GM18508 (cell line): ENCODE results near the gene BANP.
"Not testable (repeated sequence)": the region's sequence is repeated elsewhere in the genome, so short reads cannot be mapped to it uniquely, and the experiment has no call there.

ENCODE experiments used
- ATAC-seq: cut with Tn5 transposase; IDR thresholded peaks from one replicate; pipeline ENCODE4 v1.9.1; 2021; ENCODE audit warnings: moderate number of reproducible peaks; ENCODE audit not compliant: insufficient read depth, unreplicated experiment

Gene BANP

GRCh38 chr16:87926246-87927194 is 24.7 kb upstream of the BANP start:
- ATAC-seq, result no peak

GRCh38 chr16:87927195-87927562 is 24.1 kb upstream of the BANP start:
- ATAC-seq, result no peak

GRCh38 chr16:87929986-87930385 is 21.2 kb upstream of the BANP start:
- no peak for ATAC-seq

DNA sequence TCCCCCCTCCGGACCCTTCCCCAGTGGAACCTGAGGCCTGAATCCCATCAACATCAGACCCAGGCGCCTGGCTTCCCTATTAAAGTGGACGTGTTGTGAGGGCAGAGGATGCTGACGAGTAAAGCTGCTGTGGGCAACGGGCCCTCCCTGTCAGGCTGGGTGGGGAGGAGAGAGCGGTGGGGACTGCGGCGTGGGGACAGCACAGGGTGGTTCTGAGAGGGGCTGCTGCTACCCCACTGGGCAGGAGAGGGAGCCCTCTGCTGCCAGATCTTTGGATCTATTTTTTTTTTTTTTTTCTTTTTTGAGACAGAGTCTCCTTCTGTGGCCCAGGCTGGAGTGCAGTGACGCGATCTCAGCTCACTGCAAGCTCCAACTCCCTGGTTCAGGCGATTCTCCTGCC is 20.8 kb upstream of the BANP start:
- no peak for ATAC-seq

GRCh38 chr16:87931504-87931903 is 19.7 kb upstream of the BANP start:
- ATAC-seq, result no peak

GRCh38 chr16:87932475-87933139 is 18.6 kb upstream of the BANP start:
- not testable (repeated sequence) for ATAC-seq

GRCh38 chr16:87933140-87933495 is 18.1 kb upstream of the BANP start:
- ATAC-seq, result no peak

GRCh38 chr16:87934752-87935425 is 16.3 kb upstream of the BANP start:
- ATAC-seq, result not testable (repeated sequence)

DNA sequence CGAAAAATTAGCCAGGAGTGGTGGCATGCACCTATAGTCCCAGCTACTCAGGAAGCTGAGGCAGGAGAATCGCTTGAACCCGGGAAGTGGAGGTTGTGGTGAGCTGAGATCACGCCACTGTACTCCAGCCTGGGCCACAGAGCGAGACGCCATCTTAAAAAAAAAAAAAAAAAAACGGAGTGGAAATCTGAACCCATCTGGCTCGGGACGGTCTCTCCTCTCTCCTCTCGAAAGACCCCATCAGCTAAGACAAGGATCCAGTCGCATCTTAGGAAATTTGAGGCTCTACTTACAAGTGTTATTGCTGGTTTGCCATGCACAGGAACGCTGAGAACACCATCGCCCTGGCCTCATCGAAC is 15.2 kb upstream of the BANP start:
- ATAC-seq, result not testable (repeated sequence)

GRCh38 chr16:87936375-87937230 is 14.6 kb upstream of the BANP start, which contains the start of gene CA5A:
Gene CA5A, minus strand, starts transcription at chr16:87936529. Its CDS starts 79 bp downstream, at chr16:87936450.
- ATAC-seq, result no peak

DNA sequence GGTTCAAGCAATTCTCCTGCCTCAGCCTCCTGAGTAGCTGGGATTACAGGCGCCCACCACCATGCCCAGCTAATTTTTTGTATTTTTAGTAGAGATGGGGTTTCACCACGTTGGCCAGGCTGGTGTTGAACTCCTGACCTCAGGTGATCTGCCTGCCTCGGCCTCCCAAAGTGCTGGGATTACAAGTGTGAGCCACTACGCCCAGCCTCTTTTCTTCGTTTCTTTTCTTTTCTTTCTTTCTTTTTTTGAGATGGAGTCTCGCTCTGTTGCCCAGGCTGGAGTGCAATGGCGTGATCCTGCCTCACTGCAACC is 14.0 kb upstream of the BANP start:
- not testable (repeated sequence) for ATAC-seq

- ATAC-seq, result no peak
These were observed 12.8 kb upstream of the BANP start for GRCh38 chr16:87938412-87938949.

DNA sequence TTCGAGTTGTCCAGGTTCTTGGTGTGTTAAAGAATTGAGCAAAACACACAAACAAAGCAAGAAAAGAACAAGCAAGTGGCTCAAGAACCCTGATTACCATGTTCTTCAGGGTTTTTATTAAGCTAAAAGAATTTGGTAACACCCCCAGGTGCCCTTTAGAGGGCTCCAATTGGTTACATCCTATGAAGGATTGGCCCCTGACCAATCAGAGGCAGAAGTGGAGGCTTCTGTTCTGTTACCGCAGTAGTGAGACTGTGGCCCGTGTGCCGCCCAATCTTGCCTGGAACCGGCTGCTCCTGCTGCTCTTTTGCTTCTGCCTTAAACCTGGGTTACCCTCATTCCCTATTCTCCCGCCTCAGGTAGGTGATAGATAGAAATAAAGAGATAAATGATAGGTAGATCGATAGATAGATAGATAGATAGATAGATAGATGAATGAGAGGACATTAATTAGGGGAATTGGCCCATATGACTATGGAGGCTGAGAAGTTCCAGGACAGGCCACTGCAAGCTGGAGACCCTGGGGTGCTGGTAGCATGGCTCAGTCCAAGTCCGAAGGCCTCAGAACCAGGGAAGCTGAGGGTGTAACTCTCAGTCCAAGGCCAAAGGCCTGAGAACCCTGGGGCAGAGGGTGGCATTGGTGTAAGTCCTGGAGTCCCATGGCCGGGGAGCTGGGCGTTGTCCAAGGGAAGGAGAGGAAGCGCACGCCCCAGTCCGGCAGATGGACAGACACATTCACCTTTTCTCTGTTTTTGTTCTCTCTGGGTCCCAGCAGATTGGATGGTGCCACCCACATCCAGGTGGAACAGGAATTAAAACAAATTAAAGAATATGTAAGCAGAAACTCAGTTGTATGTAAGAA is 11.4 kb upstream of the BANP start:
- no peak for ATAC-seq

DNA sequence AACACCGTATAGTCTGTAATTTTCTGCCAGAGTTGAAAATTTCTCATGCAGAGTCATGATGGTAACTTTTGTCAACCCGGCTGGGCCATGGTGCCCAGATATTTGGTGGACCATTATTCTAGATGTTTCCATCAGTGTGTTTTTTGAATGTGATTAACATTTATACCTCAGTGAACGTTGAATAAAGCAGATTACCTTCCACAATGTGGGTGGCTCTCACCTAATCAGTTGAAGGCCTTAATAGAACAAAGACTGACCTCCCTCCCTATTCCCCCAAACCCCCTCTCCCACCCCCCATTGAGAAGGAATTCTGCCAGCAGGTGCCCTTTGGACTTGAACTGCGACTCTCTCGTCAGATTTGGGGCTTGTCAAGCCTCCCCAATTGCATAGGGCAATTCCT is 8.6 kb upstream of the BANP start:
- ATAC-seq, result no peak

DNA sequence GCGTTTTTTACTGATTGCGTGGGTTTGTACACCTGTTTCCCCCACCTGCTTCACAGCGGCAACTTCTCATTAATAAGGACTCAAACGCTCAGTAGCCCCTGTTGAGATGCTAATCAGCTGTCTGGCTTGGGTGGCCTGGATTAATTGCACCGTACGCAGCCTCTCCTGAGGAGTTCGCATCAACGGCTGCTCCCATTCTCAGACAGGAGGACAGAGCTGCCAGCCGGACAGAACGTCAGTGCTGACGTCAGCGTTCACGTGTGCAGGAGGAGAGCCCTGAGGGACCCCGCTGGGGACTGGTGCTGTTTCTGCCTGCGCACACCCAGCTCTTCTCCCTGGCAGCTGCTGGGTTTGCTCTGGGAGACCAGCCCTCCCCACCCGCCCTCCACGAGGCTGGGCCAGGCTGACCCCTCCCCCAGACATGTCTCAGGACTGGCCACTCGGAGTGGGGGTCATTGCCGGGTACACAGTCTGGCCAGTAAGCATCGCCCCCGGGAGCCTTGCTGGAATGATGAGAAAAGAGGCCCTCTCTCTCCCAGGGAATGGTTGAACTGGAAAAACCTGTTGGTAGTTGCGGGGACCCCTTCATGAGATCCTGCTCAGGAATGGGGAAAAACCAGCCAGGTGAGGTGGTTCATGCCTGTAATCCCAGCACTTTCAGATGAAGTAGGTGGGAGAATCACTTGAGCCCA is 5.7 kb upstream of the BANP start:
- ATAC-seq, result no peak

- ATAC-seq, result no peak
These were observed 4.5 kb upstream of the BANP start for GRCh38 chr16:87946596-87947347.

DNA sequence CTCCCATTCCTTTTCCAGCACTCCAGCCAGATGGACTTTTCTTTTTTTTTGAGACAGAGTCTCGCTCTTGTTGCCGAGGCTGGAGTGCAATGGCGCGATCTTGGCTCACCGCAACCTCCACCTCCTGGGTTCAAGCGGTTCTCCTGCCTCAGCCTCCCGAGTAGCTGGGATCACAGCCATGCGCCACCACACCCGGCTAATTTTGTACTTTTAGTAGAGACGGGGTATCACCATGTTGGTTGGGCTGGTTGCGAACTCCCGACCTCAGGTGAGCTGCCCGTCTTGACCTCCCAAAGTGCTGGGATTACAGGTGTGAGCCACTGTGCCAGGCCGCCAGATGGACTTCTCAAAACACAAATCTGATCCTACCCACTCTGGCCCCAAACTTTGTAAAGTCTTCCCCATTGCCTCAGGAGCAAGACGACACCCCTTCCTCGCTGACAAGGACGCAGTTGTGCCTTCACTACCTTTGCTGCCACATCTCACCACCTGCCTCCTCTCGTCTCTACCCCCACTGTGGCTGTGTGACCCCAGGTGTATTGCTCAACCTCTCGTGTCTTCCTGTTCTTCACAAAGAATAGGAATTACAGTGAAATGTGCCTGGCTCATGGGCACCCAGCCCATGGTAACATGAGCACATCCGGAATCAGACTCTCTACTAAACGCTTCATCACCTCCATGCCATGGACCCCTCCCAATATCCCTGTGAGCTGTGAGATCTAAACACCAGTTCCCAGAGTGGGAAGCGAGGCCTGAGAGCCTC is 3.7 kb upstream of the BANP start:
- ATAC-seq, result no peak
